ENCODE measurements around the gene ARID4A.

GRCh38 chr14:58341152-58341748 is 42.9 kb downstream of the ARID4A start:
- TF ChIP-seq CTCF (IDR thresholded peaks at IDR 0.05; ENCODE audit: borderline replicate concordance, extremely low read depth, low read length, poor library complexity, severe bottlenecking) = no peak
- TF ChIP-seq EZH2 (IDR thresholded peaks at IDR 0.05; ENCODE audit: borderline replicate concordance, low read depth, low read length, severe bottlenecking) = no peak

All from DND-41 (cell line).